Nephron (organoid): ENCODE results near the gene CIC.

Experiments used
- H3K27ac Mint-ChIP-seq, 3 experiments: 2 replicates each; pipeline ENCODE4 v1.8.0; 2020; ENCODE audit warnings: mixed read lengths in 3 of 3, mild to moderate bottlenecking in 2 of 3, moderate library complexity in 1 of 3
- H3K27me3 Mint-ChIP-seq: 2 replicates; pipeline ENCODE4 v1.8.0; 2021; ENCODE audit warnings: low read depth, mild to moderate bottlenecking, moderate library complexity, mixed read lengths
- H3K36me3 Mint-ChIP-seq: 2 replicates; pipeline ENCODE4 v1.8.0; 2020; ENCODE audit warnings: low read depth, mixed read lengths
- H3K4me1 Mint-ChIP-seq: 2 replicates; pipeline ENCODE4 v1.8.0; 2020; ENCODE audit warnings: mixed read lengths
- H3K4me3 Mint-ChIP-seq, 3 experiments: 2 replicates each; pipeline ENCODE4 v1.8.0; 2020; ENCODE audit warnings: mild to moderate bottlenecking in 3 of 3, mixed read lengths in 3 of 3, moderate library complexity in 2 of 3
- H3K9me3 Mint-ChIP-seq: 2 replicates; pipeline ENCODE4 v1.8.0; 2020; ENCODE audit warnings: mixed read lengths
- TF ChIP-seq, protein P1 (sequence below), 3 experiments: fragments of 200-600 bp; sonication (generic); IDR thresholded peaks; one replicate each; pipeline ENCODE4 v1.5.0; 2021; ENCODE audit warnings: antibody characterized with exemption in 3 of 3; ENCODE audit not compliant: unreplicated experiment in 3 of 3

CIC gene

DNA sequence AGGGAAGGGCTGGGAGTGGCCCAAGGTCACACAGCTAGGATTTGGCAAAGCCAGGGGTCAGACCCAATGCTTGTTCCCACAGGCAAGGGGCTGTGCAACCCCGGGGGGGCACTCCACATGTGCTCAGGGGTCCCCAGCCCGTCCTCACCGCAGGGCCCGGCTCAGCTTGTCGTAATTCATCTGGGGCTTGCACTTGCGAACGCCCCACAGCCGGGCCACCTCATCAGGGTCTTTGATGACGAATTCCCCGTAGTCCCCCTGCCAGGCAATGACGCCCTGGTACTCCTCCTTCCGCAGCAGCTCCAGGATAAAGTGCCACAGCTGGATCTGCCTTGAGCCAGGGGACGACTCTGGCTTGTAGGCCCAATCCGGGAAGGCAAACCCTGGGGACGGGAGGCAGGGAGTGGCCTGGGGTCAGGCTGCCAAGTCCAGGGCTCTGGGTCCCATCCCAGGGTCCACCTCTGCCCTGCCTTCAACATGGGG lies 18.8 kb upstream of the CIC start:
- H3K4me1 Mint-ChIP-seq: peaks cover 27% of the 10 kb centered on the region
- H3K27ac Mint-ChIP-seq: peak overlapping the region; percentile 35 to 60 (median 55)
- TF ChIP-seq, protein P1, sequence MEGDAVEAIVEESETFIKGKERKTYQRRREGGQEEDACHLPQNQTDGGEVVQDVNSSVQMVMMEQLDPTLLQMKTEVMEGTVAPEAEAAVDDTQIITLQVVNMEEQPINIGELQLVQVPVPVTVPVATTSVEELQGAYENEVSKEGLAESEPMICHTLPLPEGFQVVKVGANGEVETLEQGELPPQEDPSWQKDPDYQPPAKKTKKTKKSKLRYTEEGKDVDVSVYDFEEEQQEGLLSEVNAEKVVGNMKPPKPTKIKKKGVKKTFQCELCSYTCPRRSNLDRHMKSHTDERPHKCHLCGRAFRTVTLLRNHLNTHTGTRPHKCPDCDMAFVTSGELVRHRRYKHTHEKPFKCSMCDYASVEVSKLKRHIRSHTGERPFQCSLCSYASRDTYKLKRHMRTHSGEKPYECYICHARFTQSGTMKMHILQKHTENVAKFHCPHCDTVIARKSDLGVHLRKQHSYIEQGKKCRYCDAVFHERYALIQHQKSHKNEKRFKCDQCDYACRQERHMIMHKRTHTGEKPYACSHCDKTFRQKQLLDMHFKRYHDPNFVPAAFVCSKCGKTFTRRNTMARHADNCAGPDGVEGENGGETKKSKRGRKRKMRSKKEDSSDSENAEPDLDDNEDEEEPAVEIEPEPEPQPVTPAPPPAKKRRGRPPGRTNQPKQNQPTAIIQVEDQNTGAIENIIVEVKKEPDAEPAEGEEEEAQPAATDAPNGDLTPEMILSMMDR (IDR thresholded peaks at IDR 0.05; ENCODE audit: unreplicated experiment in 3 of 3): no peak
- H3K27me3 Mint-ChIP-seq: no peaks in the 10 kb centered on the region
- H3K9me3 Mint-ChIP-seq: no peaks in the 10 kb centered on the region
- H3K36me3 Mint-ChIP-seq: peaks cover 9% of the 10 kb centered on the region
- peak overlapping the region in 2 of 3 experiments; percentile 41 to 62 for H3K4me3 Mint-ChIP-seq

DNA sequence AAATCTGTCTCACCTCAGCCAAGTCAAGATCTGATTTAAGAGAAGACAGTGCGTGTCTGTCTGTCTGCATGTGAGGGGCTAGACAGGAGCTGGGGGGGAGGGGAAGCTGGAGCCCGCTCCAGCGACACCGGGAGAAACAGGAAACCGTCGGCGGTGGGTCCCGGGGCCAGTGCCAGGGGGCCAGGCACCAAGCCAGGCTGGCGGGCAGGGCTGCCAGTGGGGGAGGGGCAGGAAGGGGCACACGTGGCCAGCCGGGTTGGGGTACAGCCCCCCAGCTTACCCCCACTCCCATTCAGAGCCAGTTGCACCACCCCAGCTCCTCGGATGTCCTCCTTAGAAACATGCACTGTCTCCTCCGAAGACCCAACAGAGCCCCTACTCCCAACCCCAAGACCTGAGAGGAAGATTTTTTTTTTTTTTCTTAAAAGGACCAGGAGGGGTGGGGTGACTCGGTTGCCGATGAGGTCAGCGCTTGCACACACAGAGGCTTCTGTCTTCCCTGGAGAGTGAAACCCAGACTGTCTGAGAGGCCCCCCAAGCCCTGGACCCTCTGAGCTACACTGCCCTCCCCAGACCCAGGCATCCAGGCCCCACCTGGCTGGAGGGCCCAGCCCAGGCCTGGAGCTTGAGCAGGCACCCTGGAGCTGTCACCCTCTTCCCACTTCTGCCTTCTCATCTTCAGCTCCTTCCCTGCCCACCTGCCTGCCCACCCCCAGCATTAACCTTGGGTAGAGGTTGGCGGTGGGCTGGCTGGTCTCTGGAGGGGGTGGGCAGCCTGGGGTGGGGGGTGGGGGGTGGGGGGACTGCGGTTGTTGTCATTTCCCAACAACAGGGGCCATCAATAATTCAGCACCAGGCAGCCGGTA lies 18.2 kb upstream of the CIC start:
- TF ChIP-seq, protein P1 (IDR thresholded peaks at IDR 0.05; ENCODE audit: unreplicated experiment in 3 of 3): no peak
- Mint-ChIP-seq H3K9me3 (no peaks in the 10 kb centered on the region), H3K36me3 (peaks cover 9% of the 10 kb centered on the region), H3K4me1 (peaks cover 22% of the 10 kb centered on the region), H3K27ac (peak overlapping the region; percentile 35 to 60 (median 55)), H3K4me3 (peak overlapping the region; percentile 48 to 77 (median 74)), H3K27me3 (no peaks in the 10 kb centered on the region)

DNA sequence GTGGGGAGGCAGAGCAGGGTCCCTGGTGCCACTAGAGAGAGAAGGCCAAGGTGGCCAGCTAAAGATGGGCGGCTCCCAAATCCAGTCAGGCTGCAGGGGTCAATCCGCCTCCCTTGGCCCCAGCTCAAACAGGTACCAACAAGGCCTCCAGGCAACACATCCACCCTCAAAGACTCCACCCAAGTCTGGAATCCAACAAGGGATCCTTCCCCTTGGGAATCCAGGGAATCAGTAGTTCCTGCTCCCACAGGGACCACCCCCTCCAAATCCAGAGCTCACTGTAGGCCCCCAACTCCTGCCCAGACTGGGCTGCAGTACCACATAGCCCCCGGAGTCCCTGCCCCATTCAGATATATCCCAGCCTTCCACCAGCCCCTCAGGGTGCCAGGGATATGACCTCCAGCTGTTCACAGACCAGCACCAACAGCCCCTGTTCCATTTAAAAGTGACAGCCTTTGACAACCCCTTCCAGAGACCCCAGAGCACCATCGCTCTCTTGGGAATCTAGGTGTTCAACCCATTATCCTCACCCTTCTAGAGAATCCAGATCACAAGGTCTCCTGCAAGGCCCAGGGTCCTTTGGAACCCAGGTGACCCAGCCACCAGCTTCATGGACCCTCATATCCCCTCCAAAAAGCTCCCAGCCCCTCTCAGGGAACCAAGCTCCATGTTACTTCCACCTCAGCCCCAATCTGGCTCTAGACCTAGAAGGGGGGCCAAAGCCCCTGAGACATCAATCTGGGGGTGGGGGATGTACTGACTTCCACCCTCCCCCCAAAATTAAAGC lies 17.3 kb upstream of the CIC start:
- peaks cover 9% of the 10 kb centered on the region for H3K36me3 Mint-ChIP-seq
- no peaks in the 10 kb centered on the region for H3K9me3 Mint-ChIP-seq
- H3K27me3 Mint-ChIP-seq: no peaks in the 10 kb centered on the region
- peak overlapping the region; percentile 98 to 100 (median 99) for H3K27ac Mint-ChIP-seq
- peak overlapping the region; percentile 99 to 100 (median 99) for H3K4me3 Mint-ChIP-seq
- H3K4me1 Mint-ChIP-seq: peaks cover 19% of the 10 kb centered on the region
- TF ChIP-seq, protein P1 (IDR thresholded peaks at IDR 0.05; ENCODE audit: unreplicated experiment in 3 of 3): no peak

DNA sequence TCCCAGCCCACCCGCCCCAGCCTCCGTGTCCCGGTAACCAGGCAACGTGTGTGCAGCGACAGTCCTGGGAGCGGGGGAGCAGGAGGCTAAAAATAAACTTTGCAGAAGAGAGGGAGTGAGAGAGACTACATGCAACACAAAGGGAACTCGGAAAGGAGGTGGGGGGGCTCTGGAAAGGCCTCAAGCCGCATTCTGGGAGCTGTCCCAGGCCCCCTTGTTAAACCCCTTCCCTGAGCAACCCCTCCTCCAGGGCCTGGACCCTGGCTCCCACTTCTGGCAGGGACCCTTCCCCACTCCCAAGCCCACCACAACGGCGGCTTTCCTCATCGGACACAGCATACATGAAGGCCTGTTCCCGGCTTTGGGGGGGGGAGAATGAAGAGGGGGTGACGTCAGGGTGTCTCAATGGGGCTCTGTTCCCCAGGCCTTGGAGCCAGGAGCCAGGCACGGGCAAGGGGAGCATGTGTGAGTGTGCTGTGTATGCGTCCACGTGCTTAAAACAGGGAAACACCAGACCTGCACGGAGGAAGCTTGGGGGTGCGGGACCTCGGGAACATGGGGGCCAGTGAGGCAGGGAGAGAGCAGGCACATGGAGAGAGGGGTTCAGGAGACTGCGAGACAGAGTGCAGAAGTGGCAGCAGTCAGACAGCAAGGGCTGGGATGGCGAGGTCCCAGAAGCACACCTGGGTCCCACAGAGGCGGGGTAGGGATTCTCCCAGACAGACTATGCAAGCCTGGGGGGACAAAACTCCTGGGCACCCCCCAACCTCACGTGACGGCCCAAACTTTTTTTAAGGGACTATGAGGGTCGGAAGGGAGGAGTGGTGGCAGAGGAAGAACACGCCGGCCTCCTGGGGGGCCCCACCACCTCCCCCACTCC lies 16.4 kb upstream of the CIC start:
- peak overlapping the region; percentile 99 to 100 (median 99) for H3K4me3 Mint-ChIP-seq
- no peaks in the 10 kb centered on the region for H3K9me3 Mint-ChIP-seq
- H3K27me3 Mint-ChIP-seq: no peaks in the 10 kb centered on the region
- peaks cover 9% of the 10 kb centered on the region for H3K36me3 Mint-ChIP-seq
- TF ChIP-seq, protein P1 (IDR thresholded peaks at IDR 0.05; ENCODE audit: unreplicated experiment in 3 of 3): no peak
- peaks cover 16% of the 10 kb centered on the region for H3K4me1 Mint-ChIP-seq
- peak overlapping the region; percentile 98 to 100 (median 99) for H3K27ac Mint-ChIP-seq

DNA sequence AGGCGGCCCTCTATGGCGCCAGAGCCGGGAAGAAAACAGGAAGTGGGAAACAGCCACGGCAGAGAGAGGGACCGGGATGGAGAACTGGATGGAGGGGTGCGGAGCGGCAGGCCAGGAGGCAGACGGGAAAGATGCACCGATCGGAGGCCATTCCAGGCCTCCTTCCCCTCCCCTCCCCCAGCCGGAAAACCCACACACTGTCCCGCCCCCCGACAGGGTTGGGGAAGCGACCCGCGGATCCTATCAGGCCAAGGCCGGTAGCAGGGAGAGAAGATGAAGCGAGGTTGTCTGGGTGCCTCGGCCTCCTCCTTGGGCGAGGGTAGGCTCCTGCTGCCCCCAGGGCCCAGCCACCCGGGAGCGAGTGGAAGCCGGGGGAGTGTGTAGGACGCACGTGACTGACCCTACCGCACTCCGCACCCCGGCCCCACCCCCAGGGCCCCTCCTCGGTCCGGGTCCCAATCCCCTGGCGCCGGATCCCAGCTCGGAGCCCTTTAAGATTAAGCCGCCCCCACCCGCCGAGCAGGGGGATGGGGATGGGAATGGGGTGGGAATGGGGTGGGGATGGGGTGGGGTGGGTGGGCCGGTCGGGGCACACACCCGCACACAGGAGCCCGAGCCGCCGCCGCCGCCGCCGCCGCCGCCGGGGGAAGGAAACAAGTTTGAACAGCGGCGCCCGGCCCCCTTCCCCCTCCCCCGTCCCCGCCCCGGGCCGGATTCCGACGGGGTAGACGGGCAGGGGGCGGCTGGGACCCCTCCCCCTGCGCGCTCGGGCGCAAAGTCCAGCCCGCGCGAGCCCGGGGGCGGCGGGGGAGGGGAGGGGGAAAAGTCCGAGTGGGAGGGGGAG lies 15.6 kb upstream of the CIC start:
- peaks cover 16% of the 10 kb centered on the region for H3K4me1 Mint-ChIP-seq
- H3K36me3 Mint-ChIP-seq: peaks cover 9% of the 10 kb centered on the region
- TF ChIP-seq, protein P1 (IDR thresholded peaks at IDR 0.05; ENCODE audit: unreplicated experiment in 3 of 3): no peak
- H3K27me3 Mint-ChIP-seq: no peaks in the 10 kb centered on the region
- H3K27ac Mint-ChIP-seq: peak overlapping the region; percentile 98 to 100 (median 99)
- peak overlapping the region; percentile 99 to 100 (median 99) for H3K4me3 Mint-ChIP-seq
- H3K9me3 Mint-ChIP-seq: no peaks in the 10 kb centered on the region
